Lung (tissue), 12 donors: ENCODE results near the gene FAM209B. TPM values are rescaled to one million over a fixed set of nuclear protein-coding genes. Genes with fewer than 3 reads are reported as not detected.

Experiments
- ATAC-seq: fragments of 200-7000 bp; cut with Tn5 transposase; one replicate; pipeline ENCODE4 v1.9.1; 2020; ENCODE audit warnings: moderate number of reproducible peaks; ENCODE audit not compliant: insufficient read depth, low FRiP score
- DNase-seq, 3 donors: peaks; one replicate each; pipeline ENCODE4 v3.0.0-alpha.2; 2013 to 2017
- H3K27ac ChIP-seq, 2 donors: one replicate each; pipeline ENCODE4 v1.5.1; 2013; ENCODE audit warnings: mild to moderate bottlenecking in 2 of 2, moderate library complexity in 2 of 2, control low read depth in 1 of 2, inconsistent platforms in 1 of 2, low read depth in 1 of 2, low read length in 1 of 2
- H3K27me3 ChIP-seq, 3 donors: one replicate each; pipeline ENCODE4 v1.5.1; 2013; ENCODE audit warnings: low read length in 2 of 3; ENCODE audit not compliant: control insufficient read depth in 3 of 3, insufficient read depth in 3 of 3
- H3K36me3 ChIP-seq, 4 donors: one replicate each; pipeline ENCODE4 v1.5.1; 2013; ENCODE audit warnings: low read length in 4 of 4, mild to moderate bottlenecking in 1 of 4, moderate library complexity in 1 of 4; ENCODE audit not compliant: control insufficient read depth in 4 of 4, insufficient read depth in 4 of 4
- H3K4me1 ChIP-seq, 5 donors: one replicate each; pipeline ENCODE4 v1.5.1; 2013; ENCODE audit warnings: low read length in 5 of 5, mild to moderate bottlenecking in 2 of 5, moderate library complexity in 1 of 5; ENCODE audit not compliant: control insufficient read depth in 5 of 5, insufficient read depth in 5 of 5
- H3K4me3 ChIP-seq: one replicate; pipeline ENCODE4 v1.5.1; 2013; ENCODE audit warnings: mild to moderate bottlenecking, control low read depth, moderate library complexity
- H3K9ac ChIP-seq, 2 donors: one replicate each; pipeline ENCODE4 v1.5.1; 2013; ENCODE audit warnings: low read length in 2 of 2, control low read depth in 1 of 2; ENCODE audit not compliant: insufficient read depth in 1 of 2
- H3K9me3 ChIP-seq, 4 donors: one replicate each; pipeline ENCODE4 v1.5.1; 2013; ENCODE audit warnings: low read length in 3 of 4, mild to moderate bottlenecking in 1 of 4, moderate library complexity in 1 of 4; ENCODE audit not compliant: control insufficient read depth in 4 of 4, insufficient read depth in 3 of 4
- WGBS, 2 donors: extraction: QIAGEN DNeasy Blood & Tissue Kit; methylation state at CpG; one replicate each; pipeline ENCODE4 v1.1.7; 2013; 5-methylcytosine and 5-hydroxymethylcytosine counted together
- polyA plus RNA-seq, 2 donors: library from polyadenylated mRNA; stranded (reverse); fragments of 200-250 nt; gene quantifications; one replicate each; pipeline ENCODE4 v1.2.1, GENCODE V29; 2013
- total RNA-seq, 2 donors: library from RNA; depleted of rRNA in 1 of 2; stranded (reverse); fragments of >200 nt in 1 of 2; gene quantifications; one replicate each; pipeline ENCODE4 v1.2.1, GENCODE V29; 2014 to 2021
- TF ChIP-seq, protein P1 (sequence below): IDR thresholded peaks from 2 replicates; pipeline ENCODE4 v1.5.1; 2012; ENCODE audit warnings: mild to moderate bottlenecking; ENCODE audit errors: control extremely low read depth, extremely low read depth
- donor health status: control.
- donor health status: control.
- donor health status: Bipolar disorder and iron deficiency.
- donor health status: healthy.
- donor health status: DM: yes; HTN: yes; CAD: no.

FAM209B gene
- total and polyA plus RNA-seq, 4 donors, result 0.55 to 1.3 (median 0.64) TPM; not detected in 1

DNA sequence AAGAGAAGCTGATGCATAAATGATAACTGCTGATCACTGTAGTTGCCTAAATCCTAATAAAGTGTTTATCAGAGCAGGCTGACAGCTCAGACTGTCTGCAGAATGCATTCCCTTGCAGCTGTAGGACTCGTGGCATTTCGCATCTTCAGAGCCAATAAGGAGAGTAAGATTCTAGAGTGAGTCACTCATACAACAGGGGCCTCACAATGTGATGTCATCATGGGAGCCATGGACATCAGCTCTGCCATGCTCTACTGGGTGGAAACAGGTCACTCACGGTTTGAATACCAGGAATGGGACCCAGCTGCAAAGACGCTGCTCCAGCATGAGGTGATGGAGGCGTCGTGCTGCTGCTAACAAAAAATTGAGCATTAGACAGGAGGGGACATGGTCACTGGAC is 7.4 kb downstream of the FAM209B start:
- Histone ChIP-seq H3K36me3 (no peaks in the 10 kb centered on the region), H3K4me3 (no peak overlapping the region), H3K27ac (no peak overlapping the region), H3K9ac (no peak overlapping the region), H3K9me3 (no peaks in the 10 kb centered on the region), H3K27me3 (no peaks in the 10 kb centered on the region), H3K4me1 (no peaks in the 10 kb centered on the region)
- ATAC-seq (no peak), DNase-seq (no peak)
- 85 to 98% methylated on average over 6 of the region's 6 CpGs for WGBS, 2 donors
- TF ChIP-seq, protein P1, sequence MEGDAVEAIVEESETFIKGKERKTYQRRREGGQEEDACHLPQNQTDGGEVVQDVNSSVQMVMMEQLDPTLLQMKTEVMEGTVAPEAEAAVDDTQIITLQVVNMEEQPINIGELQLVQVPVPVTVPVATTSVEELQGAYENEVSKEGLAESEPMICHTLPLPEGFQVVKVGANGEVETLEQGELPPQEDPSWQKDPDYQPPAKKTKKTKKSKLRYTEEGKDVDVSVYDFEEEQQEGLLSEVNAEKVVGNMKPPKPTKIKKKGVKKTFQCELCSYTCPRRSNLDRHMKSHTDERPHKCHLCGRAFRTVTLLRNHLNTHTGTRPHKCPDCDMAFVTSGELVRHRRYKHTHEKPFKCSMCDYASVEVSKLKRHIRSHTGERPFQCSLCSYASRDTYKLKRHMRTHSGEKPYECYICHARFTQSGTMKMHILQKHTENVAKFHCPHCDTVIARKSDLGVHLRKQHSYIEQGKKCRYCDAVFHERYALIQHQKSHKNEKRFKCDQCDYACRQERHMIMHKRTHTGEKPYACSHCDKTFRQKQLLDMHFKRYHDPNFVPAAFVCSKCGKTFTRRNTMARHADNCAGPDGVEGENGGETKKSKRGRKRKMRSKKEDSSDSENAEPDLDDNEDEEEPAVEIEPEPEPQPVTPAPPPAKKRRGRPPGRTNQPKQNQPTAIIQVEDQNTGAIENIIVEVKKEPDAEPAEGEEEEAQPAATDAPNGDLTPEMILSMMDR, result no peak

DNA sequence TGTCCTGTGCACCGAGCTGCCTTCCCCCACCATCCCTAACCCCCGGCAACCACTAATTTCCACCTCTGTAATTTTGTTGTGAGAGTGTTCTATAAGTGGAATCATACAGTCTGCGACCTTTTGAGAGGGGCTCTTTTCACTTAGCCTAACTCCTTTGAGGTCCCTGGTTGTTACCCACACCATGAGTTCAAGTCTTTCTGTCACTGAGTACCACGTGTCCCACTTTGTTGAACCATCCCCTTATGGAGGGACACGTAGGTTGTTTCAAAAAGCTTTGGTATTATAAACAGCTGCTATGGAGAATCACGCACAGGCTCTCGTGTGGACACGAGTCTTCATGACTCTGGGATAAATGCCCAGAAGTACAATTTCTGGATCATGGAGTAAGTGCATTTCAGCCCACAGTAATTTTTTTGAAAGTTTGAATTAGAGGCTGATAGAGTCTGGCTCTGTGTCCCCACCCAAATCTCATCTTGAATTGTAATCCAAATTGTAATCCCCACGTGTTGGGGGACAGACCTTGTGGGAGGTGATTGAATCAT is 9.5 kb downstream of the FAM209B start:
- H3K4me1 ChIP-seq, result no peaks in the 10 kb centered on the region
- H3K27me3 ChIP-seq, result no peaks in the 10 kb centered on the region
- no peak overlapping the region for H3K4me3 ChIP-seq
- WGBS, 2 donors, result 74 to 77% methylated on average over 9 of the region's 9 CpGs
- no peaks in the 10 kb centered on the region for H3K9me3 ChIP-seq
- no peak overlapping the region for H3K27ac ChIP-seq
- DNase-seq (peak in 1 of 3 donors; percentile 15), ATAC-seq (no peak)
- TF ChIP-seq, protein P1, result no peak
- H3K36me3 ChIP-seq, result no peaks in the 10 kb centered on the region
- no peak overlapping the region for H3K9ac ChIP-seq

DNA sequence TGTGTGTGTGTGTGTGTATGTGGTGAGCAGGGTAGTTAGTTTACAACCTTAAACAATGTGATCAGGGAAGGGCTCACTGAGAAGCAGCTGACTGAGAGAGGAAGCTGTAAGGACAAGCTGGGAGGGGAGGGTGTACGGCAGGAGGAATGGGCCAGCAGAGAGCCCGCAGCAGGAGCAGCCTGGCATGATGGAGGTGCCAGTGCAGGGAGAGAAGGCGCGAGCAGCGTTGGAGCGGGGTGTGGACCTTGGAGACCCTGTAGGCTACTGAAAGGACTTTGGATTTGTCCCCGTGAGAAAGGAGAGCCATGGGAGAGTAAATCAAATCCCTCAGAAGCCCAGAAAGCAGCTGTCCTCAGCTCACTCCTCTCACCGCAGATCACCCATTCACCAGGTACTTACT is 18.5 kb downstream of the FAM209B start:
- no peak overlapping the region for H3K9ac ChIP-seq
- TF ChIP-seq, protein P1, result no peak
- 86 to 93% methylated on average over 6 to 8 of the region's 8 CpGs for WGBS, 2 donors
- peaks cover 0 to 1% (median 0%) of the 10 kb centered on the region in 4 donors for H3K9me3 ChIP-seq
- peaks cover 0 to 1% (median 0%) of the 10 kb centered on the region in 5 donors for H3K4me1 ChIP-seq
- no peaks in the 10 kb centered on the region for H3K36me3 ChIP-seq
- no peak overlapping the region for H3K4me3 ChIP-seq
- DNase-seq (no peak), ATAC-seq (no peak)
- peaks cover 0 to 2% (median 0%) of the 10 kb centered on the region in 3 donors for H3K27me3 ChIP-seq
- no peak overlapping the region for H3K27ac ChIP-seq
